HUES64 (cell line): ENCODE measurements around the gene SPIB.

Source experiments
- H3K27ac ChIP-seq: 2 replicates; pipeline ENCODE4 v1.7.0; 2013; ENCODE audit warnings: low read depth, low read length, inconsistent platforms
- H3K27me3 ChIP-seq: 2 replicates; pipeline ENCODE4 v1.6.1; 2013; ENCODE audit warnings: mild to moderate bottlenecking, low read length; ENCODE audit not compliant: insufficient read depth
- H3K36me3 ChIP-seq: 2 replicates; pipeline ENCODE4 v1.6.1; 2013; ENCODE audit warnings: mild to moderate bottlenecking, low read length; ENCODE audit not compliant: insufficient read depth
- H3K4me1 ChIP-seq: 2 replicates; pipeline ENCODE4 v1.6.1; 2013; ENCODE audit warnings: mild to moderate bottlenecking, low read length, moderate library complexity; ENCODE audit not compliant: insufficient read depth
- H3K4me3 ChIP-seq: 2 replicates; pipeline ENCODE4 v1.5.1; 2013; ENCODE audit warnings: mild to moderate bottlenecking, low read length, moderate library complexity
- H3K9ac ChIP-seq: 2 replicates; pipeline ENCODE4 v1.6.1; 2013; ENCODE audit warnings: mild to moderate bottlenecking, low read depth, low read length
- H3K9me3 ChIP-seq: 2 replicates; pipeline ENCODE4 v1.6.1; 2013; ENCODE audit warnings: low read depth, low read length; ENCODE audit not compliant: insufficient read depth
- WGBS: fragments of 150-250, 120-280 bp; methylation state at CpG from one replicate; pipeline ENCODE4 v1.1.7; 2013; ENCODE audit warnings: missing lambda C conversion rate; 5-methylcytosine and 5-hydroxymethylcytosine counted together

Gene SPIB

GRCh38 chr19:50476224-50476906, 57.6 kb downstream of the SPIB start, which contains the start of the genes EMC10 and GARIN5A:
EMC10 (plus strand) TSS chr19:50476507; CDS start chr19:50476545, 38 bp downstream.
GARIN5A (minus strand) TSS chr19:50476848; CDS start chr19:50476388, 460 bp downstream.
- Histone ChIP-seq H3K36me3 (peaks cover 31% of the 10 kb centered on the region), H3K9ac (peak within 1 kb of the TSS; percentile 93), H3K27ac (peak within 1 kb of the TSS; percentile 96), H3K27me3 (no peaks in the 10 kb centered on the region), H3K9me3 (peaks cover 12% of the 10 kb centered on the region), H3K4me1 (no peaks in the 10 kb centered on the region), H3K4me3 (peak within 1 kb of the TSS; percentile 93)
- 9% methylated on average over 58 of the region's 58 CpGs for WGBS

GRCh38 chr19:50476907-50477238, 58.1 kb downstream of the SPIB start:
- H3K9me3 ChIP-seq: peaks cover 7% of the 10 kb centered on the region
- no peaks in the 10 kb centered on the region for H3K4me1 ChIP-seq
- WGBS: 19% methylated on average over 20 of the region's 20 CpGs
- H3K27me3 ChIP-seq: no peaks in the 10 kb centered on the region
- peak overlapping the region; percentile 93 for H3K4me3 ChIP-seq
- peaks cover 35% of the 10 kb centered on the region for H3K36me3 ChIP-seq
- H3K9ac ChIP-seq: peak overlapping the region; percentile 93
- H3K27ac ChIP-seq: no peak overlapping the region

GRCh38 chr19:50477751-50478515, 59.2 kb downstream of the SPIB start:
- Histone ChIP-seq H3K9me3 (peaks cover 6% of the 10 kb centered on the region; the same call in 1 of the 2 replicates), H3K4me1 (no peaks in the 10 kb centered on the region), H3K27me3 (no peaks in the 10 kb centered on the region), H3K27ac (no peak overlapping the region), H3K4me3 (0 out of 2 replicates have a peak overlapping the region, but pooled peaks have one; percentile 93), H3K9ac (no peak overlapping the region), H3K36me3 (peaks cover 40% of the 10 kb centered on the region)
- 96% methylated on average over 17 of the region's 17 CpGs for WGBS

- Histone ChIP-seq H3K27ac (no peak overlapping the region), H3K9ac (no peak overlapping the region), H3K4me1 (no peaks in the 10 kb centered on the region), H3K9me3 (peaks cover 6% of the 10 kb centered on the region; the same call in 1 of the 2 replicates), H3K36me3 (peaks cover 44% of the 10 kb centered on the region), H3K4me3 (no peak overlapping the region), H3K27me3 (no peaks in the 10 kb centered on the region)
- 89% methylated on average over 19 of the region's 19 CpGs for WGBS
Observed at GRCh38 chr19:50478901-50479715, 60.4 kb downstream of the SPIB start.

- WGBS: 93% methylated on average over 16 of the region's 16 CpGs
- H3K9ac ChIP-seq: no peak overlapping the region
Observed at GRCh38 chr19:50479761-50480251, 61.1 kb downstream of the SPIB start.

GRCh38 chr19:50480281-50481111, 61.8 kb downstream of the SPIB start:
- H3K4me1 ChIP-seq: no peaks in the 10 kb centered on the region

More at GRCh38 chr19:50479761-50480251, 61.1 kb downstream of the SPIB start:
- H3K27ac ChIP-seq: no peak overlapping the region
- H3K27me3 ChIP-seq: no peaks in the 10 kb centered on the region
- no peaks in the 10 kb centered on the region for H3K4me1 ChIP-seq
- peaks cover 44% of the 10 kb centered on the region for H3K36me3 ChIP-seq
- peaks cover 8% of the 10 kb centered on the region; the same call in 1 of the 2 replicates for H3K9me3 ChIP-seq
- no peak overlapping the region for H3K4me3 ChIP-seq

More at GRCh38 chr19:50480281-50481111, 61.8 kb downstream of the SPIB start:
- H3K9ac ChIP-seq: no peak overlapping the region
- peaks cover 44% of the 10 kb centered on the region for H3K36me3 ChIP-seq
- 94% methylated on average over 36 of the region's 37 CpGs for WGBS
- H3K9me3 ChIP-seq: peaks cover 15% of the 10 kb centered on the region
- H3K27me3 ChIP-seq: no peaks in the 10 kb centered on the region
- no peak overlapping the region for H3K27ac ChIP-seq
- no peak overlapping the region for H3K4me3 ChIP-seq
